ENCODE results near the gene TNFRSF18. TPM values are rescaled to one million over a fixed set of nuclear protein-coding genes. Genes with fewer than 3 reads are reported as not detected.

TNFRSF18 gene
- polyA plus RNA-seq, 2 of the 4 experiments (the other 2 are of a cell fraction) = not detected

GRCh38 chr1:1208713-1209433, 2.5 kb upstream of the TNFRSF18 start:
- Histone ChIP-seq H3K9me3 (no peaks in the 10 kb centered on the region), H3K4me1 (0 out of 3 replicates have a peak, but pooled peaks cover 3% of the 10 kb centered on the region), H3K4me2 (no peak overlapping the region; the same call in 2 of the 3 replicates), H3K4me3 (no peak overlapping the region), H3K27ac (peak overlapping the region in 1 of 2 experiments; percentile 70; a peak in 3 of 6 replicates)
- CTCF ChIA-PET = interaction anchor here (0.7 to 3.0 kb wide), 3 partner anchors 10 to 87 kb away, joined by 3 to 12 read pairs (median 5); no protein-coding TSS in a partner anchor
- FAIRE-seq (no peak), DNase-seq (ENCODE audit: low read depth in 1 of 2, low spot score in 1 of 2) (no peak), ATAC-seq (no peak)
- POLR2A ChIA-PET = no interaction called here
- no peak for TF ChIP-seq NPAS2 (CRISPR knock-in tag; IDR thresholded peaks at IDR 0.05; ENCODE audit: borderline replicate concordance)
- TF ChIP-seq ZNF302 (CRISPR knock-in tag; IDR thresholded peaks at IDR 0.05) = no peak
- TF ChIP-seq BHLHE40 (IDR thresholded peaks at IDR 0.05; ENCODE audit: low read depth, low read length) = no peak
- TF ChIP-seq EHF (CRISPR knock-in tag; IDR thresholded peaks at IDR 0.05) = no peak
- no peak for TF ChIP-seq KDM1A (IDR thresholded peaks at IDR 0.05; ENCODE audit: low read depth)
- no peak for TF ChIP-seq POLR2AphosphoS2 (conservative IDR thresholded peaks at IDR 0.05; ENCODE audit: low read length)
- TF ChIP-seq PHF8 (IDR thresholded peaks at IDR 0.05; ENCODE audit: borderline replicate concordance, low read depth) = no peak
- no peak for TF ChIP-seq GATA3 (IDR thresholded peaks at IDR 0.05; ENCODE audit: borderline replicate concordance)
- no peak for TF ChIP-seq RCOR1 (IDR thresholded peaks at IDR 0.05; ENCODE audit: low read depth, low read length)
- no peak for TF ChIP-seq PBX3 (IDR thresholded peaks at IDR 0.05)
- no peak for TF ChIP-seq CEBPB (IDR thresholded peaks at IDR 0.05)
- no peak for TF ChIP-seq CBX2 (IDR thresholded peaks at IDR 0.05; ENCODE audit: borderline replicate concordance, low read depth)
- no peak for TF ChIP-seq HEYL (CRISPR knock-in tag; IDR thresholded peaks at IDR 0.05)
- TF ChIP-seq REST (IDR thresholded peaks at IDR 0.05) = no peak
- TF ChIP-seq JUN (IDR thresholded peaks at IDR 0.05) = no peak
- TF ChIP-seq MAX (IDR thresholded peaks at IDR 0.05) = no peak
- TF ChIP-seq FOXS1 (CRISPR knock-in tag; IDR thresholded peaks at IDR 0.05) = no peak
- 99% methylated on average over 6 of the region's 38 CpGs for WGBS (ENCODE audit: missing lambda C conversion rate)

GRCh38 chr1:1207571-1207892, 1.1 kb upstream of the TNFRSF18 start:
- no peak for TF ChIP-seq HOXB13 (CRISPR knock-in tag; IDR thresholded peaks at IDR 0.05; ENCODE audit: low read depth)
- no peak for TF ChIP-seq NR3C1 (IDR thresholded peaks at IDR 0.05)
- no peak for TF ChIP-seq HES2 (IDR thresholded peaks at IDR 0.05)
- no peak for TF ChIP-seq GATA3 (IDR thresholded peaks at IDR 0.05; ENCODE audit: borderline replicate concordance)
- no peak for TF ChIP-seq RAD21 (conservative IDR thresholded peaks at IDR 0.05 in 1 of 2, IDR thresholded peaks at IDR 0.05 in 1 of 2)
- POLR2A ChIA-PET = no interaction called here
- CTCF ChIA-PET = interaction anchor here (0.6 to 3.0 kb wide), 3 partner anchors 19 to 136 kb away, joined by 3 to 12 read pairs (median 3); no protein-coding TSS in a partner anchor
- Histone ChIP-seq H3K27ac (no peak overlapping the region), H3K4me2 (no peak overlapping the region; the same call in 2 of the 3 replicates), H3K4me3 (no peak overlapping the region), H3K4me1 (0 out of 3 replicates have a peak, but pooled peaks cover 3% of the 10 kb centered on the region), H3K9me3 (no peaks in the 10 kb centered on the region)
- FAIRE-seq (no peak), DNase-seq (ENCODE audit: low read depth in 1 of 2, low spot score in 1 of 2) (no peak), ATAC-seq (no peak)
- 57% methylated on average over 5 of the region's 11 CpGs for WGBS (ENCODE audit: missing lambda C conversion rate)
